HUDEP-2 (cell line): ENCODE results near the gene RPS8.
"Not testable (repeated sequence)": the region's sequence is repeated elsewhere in the genome, so short reads cannot be mapped to it uniquely, and the experiment has no call there.

Source experiments
- DNase-seq, 76 experiments: peaks; one replicate each; lab custom pipeline; 2025; ENCODE audit not compliant: unreplicated experiment in 76 of 76; lab: John Stamatoyannopoulos, UW

The RPS8 gene

DNA sequence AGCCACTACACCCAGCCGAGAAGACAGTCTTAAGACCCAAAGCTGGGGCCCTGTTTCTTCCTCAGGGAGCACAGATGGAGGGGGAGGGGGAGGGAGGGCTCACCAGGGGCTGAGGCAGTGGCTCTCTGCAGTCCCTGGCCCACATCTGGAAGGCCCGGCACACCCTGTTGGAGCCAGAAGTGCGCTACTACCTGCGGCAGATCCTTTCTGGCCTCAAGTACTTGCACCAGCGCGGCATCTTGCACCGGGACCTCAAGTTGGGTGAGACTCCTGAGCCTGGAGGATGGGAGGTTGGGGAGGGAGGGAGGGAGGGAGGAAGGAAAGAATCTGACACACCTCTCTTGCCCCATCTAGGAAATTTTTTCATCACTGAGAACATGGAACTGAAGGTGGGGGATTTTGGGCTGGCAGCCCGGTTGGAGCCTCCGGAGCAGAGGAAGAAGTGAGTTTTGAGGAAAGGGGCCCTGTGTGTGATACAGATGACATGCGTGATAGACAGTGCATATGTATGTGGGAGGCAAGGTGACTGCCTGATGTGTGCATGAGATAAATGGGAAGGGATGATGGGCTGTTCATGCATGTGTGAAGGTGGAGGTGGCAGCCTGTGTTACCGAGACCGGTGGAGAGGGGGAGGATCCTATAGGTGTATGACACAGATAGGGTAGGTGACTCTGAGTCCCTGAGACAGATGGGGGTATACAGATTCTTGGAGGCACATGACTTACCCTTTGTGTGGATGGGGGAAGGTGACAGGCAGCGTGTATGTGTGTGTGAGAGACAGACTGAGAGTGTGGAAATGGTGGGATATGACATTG is 26.4 kb downstream of the RPS8 start:
- peak in 9 of 76 experiments; percentile 4 to 47 (median 31) for DNase-seq

DNA sequence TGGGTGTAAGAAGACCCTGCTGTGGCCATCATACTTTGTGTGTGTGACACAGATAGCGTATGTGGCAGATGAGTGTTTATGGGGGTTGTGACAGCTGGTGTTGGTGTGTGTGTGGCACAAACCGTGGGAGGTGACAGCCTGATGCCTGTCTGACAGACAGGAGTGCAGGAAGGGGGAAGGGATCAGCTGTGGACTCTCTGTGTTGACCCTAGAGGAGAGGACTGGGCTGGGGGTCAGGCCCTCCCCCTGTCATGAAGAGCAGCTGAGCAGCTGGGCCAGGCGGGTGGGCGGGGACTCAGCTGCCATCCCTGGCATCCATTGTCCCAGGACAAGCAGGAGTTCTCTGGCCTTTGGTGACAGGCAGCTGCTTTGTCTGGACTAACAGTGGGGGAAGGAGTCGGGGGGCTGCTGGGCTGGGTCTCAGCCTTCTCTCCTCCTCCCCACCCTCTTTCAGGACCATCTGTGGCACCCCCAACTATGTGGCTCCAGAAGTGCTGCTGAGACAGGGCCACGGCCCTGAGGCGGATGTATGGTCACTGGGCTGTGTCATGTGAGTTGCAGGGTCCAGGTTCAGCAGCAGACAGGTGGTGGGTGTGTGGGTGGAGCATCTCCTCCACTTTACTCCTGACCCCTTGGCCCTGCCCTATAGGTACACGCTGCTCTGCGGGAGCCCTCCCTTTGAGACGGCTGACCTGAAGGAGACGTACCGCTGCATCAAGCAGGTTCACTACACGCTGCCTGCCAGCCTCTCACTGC is 27.1 kb downstream of the RPS8 start:
- DNase-seq, result peak in 2 of 76 experiments; percentile 40 to 41

DNA sequence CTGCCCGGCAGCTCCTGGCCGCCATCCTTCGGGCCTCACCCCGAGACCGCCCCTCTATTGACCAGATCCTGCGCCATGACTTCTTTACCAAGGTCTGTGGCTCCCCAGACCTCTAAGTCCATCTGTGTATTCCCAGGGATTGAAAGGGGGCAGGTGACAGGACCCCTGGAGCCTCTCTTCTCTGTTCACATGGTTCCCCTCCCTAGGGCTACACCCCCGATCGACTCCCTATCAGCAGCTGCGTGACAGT is 27.6 kb downstream of the RPS8 start:
- DNase-seq, result no peak

DNA sequence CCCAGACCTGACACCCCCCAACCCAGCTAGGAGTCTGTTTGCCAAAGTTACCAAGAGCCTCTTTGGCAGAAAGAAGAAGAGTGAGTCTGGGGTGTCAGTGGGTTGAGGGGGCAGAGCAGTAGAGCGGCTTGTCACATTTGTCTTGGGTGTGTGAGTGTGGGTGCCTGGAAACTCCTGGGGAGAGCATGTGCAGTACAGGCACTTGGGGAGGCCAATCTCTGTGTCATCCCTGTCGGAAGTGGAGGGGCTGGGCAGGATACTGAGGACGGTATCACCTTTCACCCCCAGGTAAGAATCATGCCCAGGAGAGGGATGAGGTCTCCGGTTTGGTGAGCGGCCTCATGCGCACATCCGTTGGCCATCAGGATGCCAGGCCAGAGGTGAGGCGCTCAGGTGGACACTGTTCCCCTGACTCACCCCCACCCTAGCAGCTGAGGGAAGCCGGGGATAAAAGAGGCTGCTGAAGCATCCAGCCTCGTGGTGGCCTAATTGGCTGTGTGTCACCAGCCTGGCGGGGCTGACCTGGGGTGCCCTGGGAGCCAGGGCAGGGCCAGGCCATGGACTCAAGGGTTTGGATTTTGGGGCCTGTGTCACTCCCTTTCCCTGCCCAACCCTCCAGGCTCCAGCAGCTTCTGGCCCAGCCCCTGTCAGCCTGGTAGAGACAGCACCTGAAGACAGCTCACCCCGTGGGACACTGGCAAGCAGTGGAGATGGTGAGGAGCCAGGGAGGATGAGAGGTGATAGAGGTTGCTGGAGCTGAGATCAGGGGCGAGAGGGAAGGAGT is 28.2 kb downstream of the RPS8 start:
- DNase-seq, result no peak

DNA sequence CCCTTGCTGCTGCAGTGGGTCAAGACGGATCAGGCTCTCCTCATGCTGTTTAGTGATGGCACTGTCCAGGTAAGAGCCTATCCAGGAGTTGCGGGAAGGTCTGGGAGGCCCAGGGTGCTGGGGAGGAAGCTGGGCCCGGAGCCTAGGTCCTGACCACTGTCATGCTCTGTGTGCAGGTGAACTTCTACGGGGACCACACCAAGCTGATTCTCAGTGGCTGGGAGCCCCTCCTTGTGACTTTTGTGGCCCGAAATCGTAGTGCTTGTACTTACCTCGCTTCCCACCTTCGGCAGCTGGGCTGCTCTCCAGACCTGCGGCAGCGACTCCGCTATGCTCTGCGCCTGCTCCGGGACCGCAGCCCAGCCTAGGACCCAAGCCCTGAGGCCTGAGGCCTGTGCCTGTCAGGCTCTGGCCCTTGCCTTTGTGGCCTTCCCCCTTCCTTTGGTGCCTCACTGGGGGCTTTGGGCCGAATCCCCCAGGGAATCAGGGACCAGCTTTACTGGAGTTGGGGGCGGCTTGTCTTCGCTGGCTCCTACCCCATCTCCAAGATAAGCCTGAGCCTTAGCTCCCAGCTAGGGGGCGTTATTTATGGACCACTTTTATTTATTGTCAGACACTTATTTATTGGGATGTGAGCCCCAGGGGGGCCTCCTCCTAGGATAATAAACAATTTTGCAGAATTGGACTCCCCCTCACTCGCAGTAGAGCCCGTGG is 30.1 kb downstream of the RPS8 start:
- DNase-seq, result no peak

DNA sequence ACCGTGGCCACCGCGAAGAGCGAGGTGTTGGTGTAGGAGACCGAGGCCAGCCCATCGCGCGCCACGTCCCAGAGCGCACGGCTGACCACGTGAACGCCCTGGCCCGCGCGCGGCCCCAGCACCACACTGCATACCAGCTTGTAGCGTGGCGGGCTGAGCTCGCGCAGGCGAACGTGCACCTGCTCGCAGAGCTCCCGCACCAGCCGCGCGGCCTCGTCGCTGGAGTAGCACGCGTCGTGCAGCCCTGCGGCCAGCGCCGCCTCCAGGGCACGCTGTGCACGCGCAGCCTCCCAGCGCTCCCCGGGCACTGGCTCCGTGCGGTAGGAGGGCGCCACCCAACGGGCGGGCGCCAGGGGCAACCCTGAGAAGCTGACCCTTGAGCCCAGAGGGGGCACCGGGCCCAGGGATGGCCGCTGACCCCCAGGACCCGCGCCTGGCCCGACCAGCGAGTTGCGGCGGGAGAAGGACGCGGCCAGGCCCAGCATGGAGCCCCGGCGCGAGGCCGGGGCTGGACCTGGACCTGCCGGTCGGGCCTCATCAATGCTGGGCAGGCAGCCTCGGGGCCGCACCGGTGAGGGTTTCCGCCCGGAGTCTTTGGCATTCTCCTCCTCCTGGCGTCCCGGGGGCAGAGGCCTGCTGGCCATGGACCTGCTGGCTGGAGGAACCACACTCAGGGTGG is 30.8 kb downstream of the RPS8 start:
- no peak for DNase-seq

DNA sequence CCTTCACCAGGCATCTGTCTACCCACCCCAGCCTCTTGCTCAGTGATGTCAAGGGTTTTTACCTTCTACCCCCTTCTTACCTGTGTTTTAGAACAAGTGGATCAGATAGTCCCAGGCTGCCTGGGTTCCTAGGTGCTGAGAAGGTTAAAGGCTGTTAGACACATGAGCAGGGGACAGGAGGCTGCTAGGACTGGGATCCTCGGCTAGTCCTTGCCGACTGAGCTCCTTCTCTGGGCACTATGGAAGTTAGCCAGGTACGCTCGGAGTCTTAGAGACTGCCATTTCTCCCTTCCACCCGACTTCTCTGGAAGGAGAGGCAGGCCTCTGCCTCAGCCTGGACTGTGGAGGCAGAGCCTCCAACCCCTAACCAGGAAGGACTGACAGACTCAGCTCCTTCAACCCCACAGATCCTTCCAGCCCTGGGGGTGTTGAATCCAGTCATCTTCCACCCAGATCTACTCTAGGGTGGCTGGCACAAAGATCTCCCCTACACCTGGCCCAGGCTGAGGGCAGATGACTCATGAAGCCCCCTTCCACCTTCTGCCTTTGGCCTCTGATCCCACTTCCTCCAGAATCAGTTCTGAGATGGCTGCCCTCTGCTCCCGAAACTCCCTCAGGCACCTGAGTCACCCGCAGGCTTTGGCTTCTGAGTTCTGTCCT is 31.5 kb downstream of the RPS8 start, which contains the start of gene DYNLT4:
Gene DYNLT4, minus strand, starts transcription at position 648 of the 660 bp plus-strand sequence. CDS start 683 bp downstream, outside the sequence.
- no peak for DNase-seq

DNA sequence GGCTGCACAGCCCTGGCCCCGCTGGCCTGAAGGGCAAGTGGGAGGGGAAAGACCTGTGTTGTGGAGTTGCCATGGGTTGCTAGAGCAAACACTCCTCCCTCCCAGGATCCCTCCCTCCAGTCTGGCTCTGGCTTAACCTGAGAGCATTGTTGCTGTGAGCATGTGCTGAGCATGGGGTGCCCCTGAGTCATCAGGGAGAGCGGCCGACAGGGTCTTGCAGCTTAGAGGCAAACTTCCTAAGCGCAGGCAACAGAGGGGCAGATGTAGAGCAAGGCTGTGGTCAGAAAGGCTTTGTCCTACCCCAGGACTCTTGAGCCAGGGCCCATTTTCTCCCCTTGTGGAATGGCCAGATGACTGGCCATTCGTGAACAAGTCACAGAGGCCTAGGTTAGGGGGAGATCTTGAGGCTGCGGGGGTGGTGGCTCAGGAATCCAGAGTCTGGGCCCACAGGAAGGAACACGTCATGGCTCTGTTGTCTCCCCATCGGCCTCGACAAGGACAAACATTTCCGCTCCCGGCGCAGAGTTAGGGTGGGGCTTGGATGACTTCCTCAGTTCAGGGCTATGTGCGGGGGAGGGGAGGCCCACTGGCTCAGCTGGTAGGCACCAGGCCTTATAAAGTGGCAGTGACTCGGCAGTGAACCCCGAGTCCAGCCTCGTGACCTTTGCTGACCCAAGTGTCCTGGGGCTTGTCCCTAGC is 32.2 kb downstream of the RPS8 start:
- peak in 74 of 76 experiments; percentile 43 to 95 (median 83) for DNase-seq

DNA sequence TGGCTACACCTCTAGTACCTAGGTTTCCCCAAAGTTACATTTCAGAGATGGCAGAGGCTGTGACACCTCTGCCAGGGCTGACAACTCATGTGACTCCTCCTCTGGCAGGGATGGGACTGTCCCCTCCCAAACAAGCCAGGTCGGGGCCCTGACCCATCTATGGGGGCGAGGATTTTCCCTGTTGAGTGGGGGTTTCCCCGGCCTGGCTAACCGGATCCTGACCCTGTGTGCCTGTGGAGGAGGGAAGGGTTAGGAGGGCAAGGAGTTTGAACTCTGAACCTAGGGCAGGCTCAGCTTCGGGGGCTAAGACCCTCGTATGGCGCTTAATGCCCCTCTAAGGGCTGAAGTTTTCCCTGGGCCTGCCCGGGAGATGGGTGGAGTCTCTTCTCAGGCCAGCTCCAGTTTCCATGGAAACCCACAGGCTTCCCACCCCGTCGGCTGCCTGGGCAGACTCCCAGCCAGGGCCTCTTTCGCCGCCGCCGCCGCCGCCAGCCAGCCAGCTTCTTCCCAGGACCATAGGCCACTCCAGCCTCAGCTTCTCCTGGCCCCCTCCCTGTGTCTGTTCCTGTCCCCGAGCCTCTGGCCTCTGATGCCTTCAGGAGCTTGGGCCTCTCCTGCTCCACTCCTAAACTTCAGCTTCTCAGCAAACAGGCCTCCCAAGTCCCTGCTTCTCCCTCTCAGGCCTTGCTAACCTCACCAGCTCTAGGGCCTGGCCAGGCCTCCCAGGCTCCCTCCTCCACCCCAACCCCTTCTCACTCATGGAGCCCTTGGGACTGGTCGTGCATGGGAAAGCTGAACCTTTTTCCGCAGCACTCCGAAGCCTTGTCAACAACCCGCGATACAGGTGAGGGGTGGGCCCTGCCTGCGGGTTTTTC is 33.0 kb downstream of the RPS8 start, which contains the start of gene BTBD19:
Gene BTBD19, plus strand, starts transcription at position 461 of the 875 bp plus-strand sequence. Its CDS starts 298 bp downstream, at position 759.
- peak in 40 of 76 experiments; percentile 17 to 73 (median 50) for DNase-seq

DNA sequence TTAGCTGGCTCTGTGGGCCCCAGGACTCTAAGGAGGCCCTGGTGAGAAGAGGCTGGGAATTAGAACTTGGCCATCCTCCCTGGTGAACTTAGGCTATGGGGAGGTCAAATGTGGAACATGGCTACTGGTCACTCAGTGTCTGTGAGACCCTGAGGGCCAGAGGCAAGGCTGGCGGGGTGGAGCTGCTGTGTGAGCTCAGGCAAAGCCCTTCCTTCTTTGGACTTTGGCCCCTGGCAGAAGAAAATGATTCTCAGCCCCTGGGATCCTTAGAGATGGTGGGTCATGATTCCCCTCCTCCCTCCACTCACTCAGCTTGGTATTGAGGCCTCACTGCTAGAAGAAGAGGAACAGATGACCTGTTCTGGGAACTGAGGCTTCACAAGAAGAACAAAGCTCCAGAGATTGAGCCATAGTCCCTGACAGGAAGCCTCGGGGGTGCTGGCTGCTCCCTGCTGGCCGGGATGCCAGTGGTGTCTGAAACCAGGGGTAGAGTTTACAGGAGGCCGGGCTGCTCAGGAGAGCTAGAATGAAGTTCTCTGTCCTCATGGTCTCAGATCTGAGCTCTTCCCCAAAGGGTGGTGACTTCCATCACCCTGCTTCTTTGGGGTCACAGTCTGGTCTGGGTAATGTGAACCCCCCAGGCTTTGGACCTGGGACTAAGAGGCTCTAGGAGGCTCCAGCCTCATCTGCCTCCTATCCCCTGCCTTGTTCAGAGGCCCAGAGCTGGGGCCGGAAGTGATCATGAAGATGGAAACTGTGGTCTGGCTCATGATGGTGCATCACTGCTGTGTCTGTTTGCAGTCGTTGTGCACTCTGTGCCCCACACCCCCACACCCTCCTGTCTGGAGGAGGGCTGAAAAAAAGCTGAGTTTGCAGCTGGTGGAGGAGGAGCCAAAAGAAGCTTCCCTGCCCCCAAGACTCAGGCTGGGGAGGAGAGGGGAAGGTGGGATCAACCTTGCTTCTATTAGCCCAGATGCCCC is 33.9 kb downstream of the RPS8 start:
- DNase-seq, result peak in 27 of 76 experiments; percentile 12 to 78 (median 34)

DNA sequence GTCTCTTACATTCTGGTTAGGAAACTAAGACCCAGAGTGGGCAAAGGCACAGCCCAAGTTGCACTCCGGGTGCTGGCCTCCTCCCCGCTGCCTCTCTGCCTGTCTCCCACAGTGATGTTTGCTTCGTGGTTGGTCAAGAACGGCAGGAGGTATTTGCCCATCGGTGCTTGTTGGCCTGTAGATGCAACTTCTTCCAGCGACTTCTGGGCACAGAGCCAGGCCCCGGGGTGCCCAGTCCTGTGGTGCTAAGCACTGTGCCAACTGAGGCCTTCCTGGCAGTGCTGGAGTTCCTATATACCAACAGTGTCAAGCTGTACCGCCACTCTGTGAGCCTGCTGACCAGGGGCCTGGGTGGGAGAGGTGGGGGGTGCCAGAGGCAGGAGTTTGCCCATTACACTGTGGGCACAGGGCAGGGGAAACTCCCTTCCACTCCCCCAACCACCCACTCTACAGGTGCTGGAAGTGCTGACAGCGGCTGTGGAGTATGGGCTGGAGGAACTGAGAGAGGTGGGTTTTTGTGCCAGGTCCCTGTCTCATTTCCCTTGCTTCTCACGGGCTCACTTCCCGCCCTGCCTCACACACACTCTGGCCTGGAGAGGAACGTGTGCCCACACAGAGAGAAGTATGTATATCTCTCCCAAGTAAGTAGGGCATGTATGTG is 34.9 kb downstream of the RPS8 start:
- peak in 30 of 76 experiments; percentile 8 to 55 (median 22) for DNase-seq

DNA sequence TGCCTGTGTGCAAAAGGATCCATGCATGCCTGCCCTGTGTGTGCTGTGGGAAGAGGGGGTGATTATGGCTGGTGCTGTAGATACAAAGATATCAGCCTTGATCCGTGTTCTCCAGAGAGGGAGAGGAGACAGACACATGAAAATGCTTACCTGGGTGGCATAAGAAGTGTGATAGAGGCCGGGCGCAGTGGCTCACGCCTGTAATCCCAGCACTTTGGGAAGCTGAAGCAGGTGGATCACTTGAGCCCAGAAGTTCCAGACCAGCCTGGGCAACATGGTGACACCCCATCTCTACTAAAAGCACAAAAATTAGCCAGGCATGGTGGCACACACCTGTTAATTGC is 35.4 kb downstream of the RPS8 start:
- DNase-seq, result not testable (repeated sequence)

DNA sequence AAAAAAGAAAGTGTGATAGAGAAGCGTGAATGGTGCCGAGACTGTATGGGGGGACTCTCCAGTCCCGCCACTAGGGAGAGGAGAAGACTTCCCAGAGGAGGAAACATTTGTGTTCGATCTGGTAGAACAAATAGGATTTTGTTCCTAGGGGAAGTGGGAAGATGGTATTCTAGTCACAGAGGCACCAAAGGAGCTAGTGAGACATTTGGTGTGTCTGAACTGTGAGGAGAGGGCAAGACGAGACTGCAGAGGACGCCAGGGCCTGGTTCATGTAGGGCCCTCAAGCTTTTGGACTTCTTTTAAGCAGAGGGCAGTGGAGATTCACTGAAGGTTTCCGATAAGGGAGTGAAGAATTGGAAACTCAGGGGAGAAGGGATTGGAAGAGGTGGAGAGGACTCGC is 35.9 kb downstream of the RPS8 start:
- no peak for DNase-seq

DNA sequence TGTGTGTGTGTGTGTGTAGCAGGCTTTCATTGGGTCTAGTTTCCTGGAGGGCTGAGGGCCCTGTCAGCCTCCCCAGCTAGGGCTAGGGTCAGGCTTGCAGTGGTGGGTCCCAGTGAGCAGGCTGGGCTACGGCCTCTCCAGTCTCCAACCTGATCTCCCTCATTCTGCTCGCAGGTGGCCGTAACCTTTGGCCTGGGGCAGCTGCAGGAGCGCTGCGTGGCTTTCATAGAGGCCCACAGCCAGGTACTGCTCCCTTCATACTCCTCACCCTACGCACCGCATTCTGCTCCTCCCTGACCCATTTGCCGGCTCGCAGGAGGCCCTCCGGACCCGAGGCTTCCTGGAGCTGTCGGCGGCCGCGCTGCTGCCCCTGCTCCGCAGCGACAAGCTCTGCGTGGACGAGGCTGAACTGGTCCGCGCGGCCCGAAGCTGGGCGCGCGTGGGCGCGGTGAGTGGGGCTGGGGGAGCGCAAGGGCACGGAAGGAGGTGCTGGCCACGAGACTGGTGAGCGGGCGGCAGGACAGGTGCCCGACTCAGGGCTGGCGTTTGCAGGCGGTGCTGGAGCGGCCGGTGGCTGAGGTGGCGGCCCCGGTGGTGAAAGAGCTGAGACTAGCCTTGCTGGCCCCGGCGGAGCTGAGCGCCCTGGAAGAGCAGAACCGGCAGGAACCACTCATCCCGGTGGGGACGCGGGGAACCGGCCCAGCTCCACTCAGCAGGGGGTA is 37.6 kb downstream of the RPS8 start:
- no peak for DNase-seq

DNA sequence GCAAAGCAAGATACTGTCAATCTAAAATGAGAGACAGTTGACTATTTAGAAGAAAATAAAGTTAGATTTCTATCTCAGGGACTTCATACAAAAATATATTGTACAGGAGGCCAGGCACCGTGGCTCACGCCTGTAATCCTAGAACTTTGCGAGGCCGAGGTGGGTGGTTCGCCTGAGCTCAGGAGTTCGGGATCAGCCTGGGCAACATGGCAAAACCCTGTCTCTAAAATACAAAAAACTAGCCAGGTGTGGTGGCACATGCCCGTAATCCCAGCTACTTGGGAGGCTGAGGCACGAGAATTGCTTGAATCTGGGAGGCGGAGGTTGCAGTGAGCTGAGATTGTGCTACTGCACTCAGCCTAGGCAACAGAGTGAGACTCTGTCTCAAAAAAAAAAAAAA is 40.6 kb downstream of the RPS8 start:
- DNase-seq, result not testable (repeated sequence)

DNA sequence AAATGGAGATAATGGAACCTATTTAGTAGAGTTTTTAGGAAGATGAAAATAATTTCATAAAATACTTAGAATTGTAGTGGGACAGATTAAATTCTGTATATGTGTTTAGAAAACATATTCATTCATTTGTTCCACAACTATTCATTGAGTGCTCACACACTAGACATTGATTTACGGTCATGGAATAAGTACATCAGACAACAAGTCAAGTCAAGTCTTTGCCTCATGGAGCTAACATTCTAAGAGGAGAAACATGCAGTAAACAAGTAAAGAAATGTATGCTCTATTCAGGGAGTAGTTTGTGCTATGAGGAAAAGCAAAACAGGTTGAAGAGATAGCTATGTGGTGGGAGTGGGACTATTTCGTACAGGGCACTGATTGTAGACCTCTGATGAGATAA is 42.0 kb downstream of the RPS8 start:
- DNase-seq, result no peak
